Vagina (tissue), 2 donors: ENCODE data around the gene CTSE.
"Not testable (repeated sequence)": the region's sequence is repeated elsewhere in the genome, so short reads cannot be mapped to it uniquely, and the experiment has no call there.

Experiments
- CTCF ChIP-seq, 3 experiments: fragments of 450-650 bp in 2 of 3; fragments of 200-600 bp in 1 of 3; sonication (generic) in 1 of 3; IDR thresholded peaks; one replicate each; pipeline ENCODE4 v1.5.1; 2017 to 2019; ENCODE audit warnings: antibody characterized with exemption in 3 of 3, mild to moderate bottlenecking in 2 of 3, moderate library complexity in 2 of 3
- POLR2A ChIP-seq, 2 donors: fragments of 450-650 bp; IDR thresholded peaks; one replicate each; pipeline ENCODE4 v1.6.1; 2017; ENCODE audit warnings: antibody characterized with exemption in 2 of 2, mild to moderate bottlenecking in 2 of 2, moderate library complexity in 2 of 2

- TF ChIP-seq CTCF, POLR2A (IDR thresholded peaks at IDR 0.05): not testable (repeated sequence)
These were observed 40.3 kb upstream of the CTSE start for GRCh38 chr1:206064001-206064400.
